NOMO-1 treated with DMSO at 0.1 percent for 48 hours (cell line): ENCODE data around the gene INSR.
"Not testable (repeated sequence)": the region's sequence is repeated elsewhere in the genome, so short reads cannot be mapped to it uniquely, and the experiment has no call there.

ENCODE experiments used
- DNase-seq: peaks from one replicate; lab custom pipeline; 2025; ENCODE audit not compliant: unreplicated experiment; lab: John Stamatoyannopoulos, UW

The INSR gene

DNA sequence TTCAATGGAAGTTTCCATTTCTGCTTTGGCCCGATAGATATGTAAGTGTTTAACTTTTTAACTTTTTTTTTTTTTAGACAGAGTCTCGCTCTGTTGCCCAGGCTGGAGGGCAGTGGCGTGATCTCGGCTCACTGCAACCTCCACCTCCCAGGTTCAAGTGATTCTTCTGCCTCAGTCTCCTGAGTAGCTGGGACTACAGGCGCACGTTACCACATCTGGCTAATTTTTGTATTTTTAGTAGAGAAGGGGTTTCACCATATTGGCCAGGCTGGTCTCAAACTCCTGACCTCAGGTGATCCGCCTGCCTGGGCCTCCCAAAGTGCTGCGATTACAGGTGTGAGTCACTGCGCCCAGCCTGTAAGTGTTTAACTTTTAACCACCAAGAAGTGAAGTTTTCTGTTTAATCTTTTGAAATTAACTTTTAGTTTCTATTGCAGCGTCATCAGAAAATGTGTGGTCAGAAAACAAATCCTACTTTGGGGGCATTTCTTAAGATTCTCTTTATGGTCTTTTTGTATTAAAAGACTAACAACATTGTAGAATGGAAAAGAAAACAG is 147.0 kb downstream of the INSR start:
- not testable (repeated sequence) for DNase-seq

DNA sequence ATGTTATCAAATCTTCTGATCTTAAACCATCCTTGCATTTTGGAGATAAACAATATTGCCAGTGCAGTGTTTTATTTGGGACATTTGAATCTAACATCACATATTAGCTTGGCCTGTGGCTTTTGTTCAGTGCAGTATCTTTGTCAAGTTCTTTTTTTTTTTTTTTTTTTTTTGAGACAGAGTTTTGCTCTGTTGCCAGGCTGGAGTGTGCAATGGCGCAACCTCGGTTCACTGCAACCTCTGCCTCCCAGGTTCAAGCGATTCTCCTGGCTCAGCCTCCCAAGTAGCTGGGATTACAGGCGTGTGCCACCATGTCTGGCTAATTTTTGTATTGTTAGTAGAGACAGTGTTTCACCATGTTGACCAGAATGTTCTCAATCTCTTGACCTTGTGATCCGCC is 148.1 kb downstream of the INSR start:
- DNase-seq: peak; percentile 18

DNA sequence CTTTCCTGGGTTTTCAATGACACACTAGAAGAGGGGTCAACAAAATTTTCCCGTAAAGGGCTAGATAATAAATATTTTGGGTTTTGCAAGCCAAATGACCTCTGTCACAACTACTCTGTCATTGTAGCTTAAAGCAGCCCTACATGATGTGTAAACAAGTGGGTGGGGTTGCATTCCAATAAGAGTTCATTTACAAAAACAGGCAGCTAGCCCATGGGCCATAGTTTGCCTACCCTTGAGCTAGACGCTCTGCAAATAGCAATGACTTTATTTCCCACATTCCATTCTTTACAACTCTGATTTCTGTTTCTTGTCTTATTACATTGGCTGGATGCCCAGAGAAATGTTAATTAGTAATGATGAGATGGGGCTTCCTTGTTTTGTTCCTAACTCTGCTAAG is 148.7 kb downstream of the INSR start:
- no peak for DNase-seq

DNA sequence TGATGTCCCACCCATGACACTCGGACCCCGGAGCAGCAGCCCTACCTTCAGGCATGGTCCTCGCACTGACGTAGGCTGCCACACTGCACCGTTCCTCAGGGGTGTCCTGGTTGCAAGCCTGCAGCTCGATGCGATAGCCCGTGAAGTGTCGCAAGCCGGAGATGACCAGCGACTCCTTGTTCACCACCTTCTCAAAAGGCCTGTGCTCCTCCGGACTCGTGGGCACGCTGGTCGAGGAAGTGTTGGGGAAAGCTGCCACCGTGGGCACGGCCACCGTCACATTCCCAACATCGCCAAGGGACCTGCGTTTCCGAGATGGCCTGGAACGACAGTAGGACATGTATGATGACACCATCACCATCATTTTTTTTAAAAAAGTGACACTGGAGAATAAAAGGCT is 151.4 kb downstream of the INSR start:
- no peak for DNase-seq

DNA sequence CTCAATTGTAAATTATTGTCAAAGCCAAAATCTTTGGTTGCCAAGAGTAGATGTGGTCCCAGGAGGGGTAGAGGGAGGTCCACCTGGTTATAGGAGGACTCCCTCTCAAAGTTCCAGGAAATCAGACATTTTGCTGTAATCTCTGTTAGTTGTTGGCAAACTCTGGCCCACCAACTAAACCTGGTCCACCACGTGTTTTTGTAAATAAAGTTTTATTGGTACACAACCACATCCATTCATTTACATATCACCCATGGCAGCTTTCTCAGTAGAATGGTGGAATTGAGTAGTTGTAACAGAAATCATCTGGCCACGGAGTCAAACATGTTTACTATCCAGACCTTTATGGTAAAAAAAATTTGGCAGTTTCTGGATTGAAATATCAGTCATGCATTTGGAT is 154.1 kb downstream of the INSR start:
- DNase-seq: no peak

DNA sequence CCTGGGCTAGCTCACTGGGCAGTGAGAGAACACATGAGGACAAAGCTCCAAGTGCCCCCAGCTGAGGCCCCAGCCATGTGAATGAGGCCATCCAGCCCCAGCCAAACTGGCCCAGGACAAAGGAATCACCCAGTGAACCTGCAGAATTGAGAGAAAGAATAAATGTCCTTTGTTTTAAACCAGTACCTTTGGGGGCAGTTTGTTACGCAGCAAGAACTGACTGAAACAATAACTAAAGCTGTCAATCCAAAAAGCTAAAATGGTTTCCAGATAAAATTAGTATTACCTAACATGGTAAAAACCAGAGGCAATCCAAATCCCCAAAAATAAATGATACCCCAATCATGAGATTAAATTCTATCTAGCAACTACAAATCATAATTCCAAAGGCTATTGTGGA is 155.1 kb downstream of the INSR start:
- no peak for DNase-seq

DNA sequence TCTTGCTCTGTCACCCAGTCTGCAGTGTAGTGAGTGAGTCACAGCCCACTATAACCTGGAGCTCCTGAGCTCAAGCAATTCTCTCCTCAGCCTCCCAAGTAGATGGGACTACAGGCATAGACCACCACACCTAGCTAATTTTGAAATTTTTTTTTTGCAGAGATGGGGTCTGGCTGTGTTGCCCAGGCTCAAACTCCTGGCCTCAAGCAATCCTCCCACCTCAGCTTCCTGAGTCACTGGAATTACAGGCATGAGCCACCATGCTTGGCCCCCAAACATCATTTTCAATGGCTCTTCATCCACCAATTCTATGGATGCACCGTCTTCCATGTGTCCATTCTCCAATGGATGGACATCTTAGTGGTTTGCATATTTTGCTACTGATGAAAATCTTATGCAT is 155.8 kb downstream of the INSR start:
- no peak for DNase-seq

DNA sequence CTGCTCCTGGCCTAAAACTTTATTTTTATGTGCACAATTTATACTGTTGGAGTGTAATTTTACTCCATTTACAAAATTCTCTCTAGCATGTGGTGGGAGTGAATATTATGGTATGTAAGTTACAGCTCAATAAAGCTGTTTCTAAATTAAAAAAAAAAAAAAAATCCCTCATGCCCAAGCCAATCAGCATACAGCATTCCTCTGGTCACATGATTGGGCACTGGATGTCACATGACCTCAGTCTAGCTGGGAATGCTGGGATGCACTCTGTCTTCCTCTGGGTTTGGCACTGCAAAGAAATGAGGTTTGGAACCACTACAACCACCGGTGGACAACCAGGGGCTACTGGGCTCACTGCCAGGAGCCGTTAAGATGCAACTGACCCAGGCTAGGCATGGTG is 157.1 kb downstream of the INSR start:
- no peak for DNase-seq

DNA sequence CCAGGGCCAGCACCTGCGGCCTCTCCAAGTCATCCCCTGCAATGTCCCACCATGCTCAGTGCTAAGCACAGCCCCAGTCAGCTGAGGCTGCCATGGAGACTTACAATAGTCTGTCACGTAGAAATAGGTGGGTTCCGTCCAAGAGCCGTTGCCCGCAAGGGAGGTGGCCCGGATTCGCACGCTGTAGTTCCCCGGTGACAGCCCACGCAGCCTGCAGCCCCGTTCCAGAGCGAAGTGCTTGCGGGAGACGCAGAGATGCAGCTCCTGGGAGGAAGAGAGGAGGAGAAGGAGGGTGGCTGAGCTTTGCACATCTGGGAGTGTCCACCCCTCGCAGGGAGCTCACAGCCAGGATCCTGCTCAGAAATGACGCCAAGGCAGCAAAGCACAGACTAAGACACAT is 162.2 kb downstream of the INSR start:
- no peak for DNase-seq

DNA sequence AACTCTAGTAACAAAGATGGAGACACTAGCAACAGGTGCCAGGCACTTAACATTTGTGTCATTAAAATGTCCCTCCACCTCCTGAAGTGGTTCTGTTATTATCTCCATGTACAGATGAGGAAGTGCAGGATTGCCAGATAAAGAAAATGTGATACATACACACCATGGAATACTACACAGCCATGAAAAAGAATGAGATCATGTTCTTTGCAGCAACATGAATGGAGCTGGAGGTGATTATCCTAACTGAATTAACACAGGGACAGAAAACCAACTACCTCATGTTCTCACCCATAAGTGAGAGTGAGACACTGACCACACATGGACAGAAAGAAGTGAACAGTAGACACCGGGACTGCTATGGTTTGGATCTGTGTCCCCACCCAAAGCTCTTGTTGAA is 164.2 kb downstream of the INSR start:
- no peak for DNase-seq

DNA sequence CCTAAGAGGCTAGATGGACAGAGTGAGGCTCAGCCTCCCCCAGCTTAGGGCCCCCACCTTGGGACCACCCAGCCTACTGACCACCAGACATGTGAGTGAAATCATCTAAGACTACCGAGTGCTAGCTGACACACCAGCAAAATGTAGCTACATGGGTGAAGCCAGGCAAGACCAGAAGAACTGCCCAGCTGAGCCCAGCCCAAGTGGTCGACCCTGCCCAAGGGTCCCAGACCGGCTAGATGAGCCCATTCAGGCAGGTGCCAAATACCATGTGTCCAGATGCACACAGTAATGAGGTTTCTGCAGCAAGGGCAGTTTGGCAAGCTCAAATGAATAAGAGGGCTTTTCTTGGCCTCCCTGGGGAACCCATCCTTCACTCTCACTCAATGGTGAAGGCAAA is 168.1 kb downstream of the INSR start:
- DNase-seq: no peak

DNA sequence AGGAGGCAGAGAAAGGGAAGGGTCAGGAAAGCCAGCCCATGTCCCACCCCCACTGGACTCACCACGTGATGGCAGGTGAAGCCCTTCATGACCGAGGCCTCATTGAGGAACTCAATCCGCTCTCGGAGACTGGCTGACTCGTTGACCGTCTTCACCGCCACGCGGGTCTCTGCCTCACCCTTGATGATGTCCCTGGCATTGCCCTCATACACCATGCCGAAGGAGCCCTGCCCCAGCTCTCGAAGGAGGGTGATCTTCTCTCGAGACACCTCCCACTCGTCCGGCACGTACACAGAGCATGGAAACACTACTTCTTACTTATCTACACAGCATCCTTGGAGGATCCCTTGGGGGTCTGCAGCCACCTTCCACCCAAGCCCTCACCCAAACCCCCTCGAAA is 169.0 kb downstream of the INSR start:
- DNase-seq: no peak

DNA sequence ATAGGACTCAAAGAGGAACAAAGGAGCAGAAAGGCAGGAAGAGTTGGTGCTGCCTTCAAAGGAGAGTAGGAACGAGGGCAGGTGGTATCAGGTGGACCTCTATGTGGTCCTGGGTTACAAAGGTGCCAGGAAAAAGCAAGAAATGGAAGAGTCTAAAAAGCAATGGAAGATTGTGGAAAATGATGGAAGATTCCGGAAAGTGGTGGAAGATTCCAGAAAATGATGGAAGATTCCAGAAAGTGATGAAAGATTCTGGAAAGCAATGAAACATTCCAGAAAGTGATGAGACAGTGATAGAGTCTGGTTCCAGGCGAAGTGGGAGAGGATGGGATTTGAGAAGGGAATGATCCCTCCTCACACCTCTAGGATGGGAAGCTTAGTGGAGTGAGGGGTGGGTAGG is 169.4 kb downstream of the INSR start:
- no peak for DNase-seq

DNA sequence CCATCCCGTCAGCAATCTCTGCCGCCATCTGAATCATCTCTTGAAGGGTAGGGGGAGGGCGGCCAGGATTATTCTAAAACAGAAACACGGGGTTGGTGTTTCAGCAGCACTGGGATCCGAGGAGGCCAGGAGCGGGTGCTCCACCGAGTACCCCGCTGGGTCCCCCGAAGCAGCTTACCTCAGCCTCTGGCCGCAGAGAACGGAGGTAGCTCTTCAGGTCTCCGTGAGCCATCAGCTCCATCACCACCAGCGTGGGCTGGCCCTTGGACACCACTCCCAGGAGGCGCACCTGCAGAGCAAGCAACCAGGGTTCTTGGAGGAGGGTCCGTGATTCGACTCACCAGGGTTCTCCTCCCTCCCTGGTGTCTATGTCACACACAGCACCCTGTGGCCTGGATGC is 171.5 kb downstream of the INSR start:
- no peak for DNase-seq

DNA sequence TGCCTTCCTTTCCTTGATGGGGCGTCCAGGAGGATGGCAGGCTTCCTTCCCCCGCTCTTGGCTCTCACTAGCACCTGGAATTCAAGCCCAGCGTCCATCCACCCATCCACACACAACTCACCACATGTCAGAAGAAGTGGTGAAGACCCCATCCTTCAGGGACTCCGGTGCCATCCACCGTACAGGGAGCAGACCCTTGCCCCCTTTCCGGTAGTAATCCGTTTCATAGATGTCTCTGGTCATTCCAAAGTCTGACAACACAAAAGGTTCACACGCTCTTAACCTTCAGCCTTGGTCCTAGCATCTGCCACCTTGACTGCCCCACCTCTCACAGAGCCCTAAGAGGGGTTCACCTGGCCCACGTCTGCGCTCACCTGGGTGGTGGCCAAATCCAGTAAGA is 173.7 kb downstream of the INSR start:
- no peak for DNase-seq

DNA sequence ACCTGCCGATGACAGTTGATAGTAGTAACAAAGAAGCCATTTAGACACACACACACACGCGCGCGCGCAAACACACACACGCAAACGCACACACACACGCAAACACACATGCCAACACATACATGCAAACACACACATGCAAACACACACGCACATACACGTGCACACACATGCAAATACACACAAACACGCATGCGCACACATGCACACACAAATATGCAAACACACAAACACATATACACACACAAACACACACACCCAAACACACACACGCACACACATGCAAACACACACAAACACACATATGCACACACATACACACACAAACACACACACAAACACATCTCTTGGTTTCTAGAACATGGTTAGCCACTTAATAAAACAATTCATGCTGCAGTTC is 174.6 kb downstream of the INSR start:
- DNase-seq: no peak

DNA sequence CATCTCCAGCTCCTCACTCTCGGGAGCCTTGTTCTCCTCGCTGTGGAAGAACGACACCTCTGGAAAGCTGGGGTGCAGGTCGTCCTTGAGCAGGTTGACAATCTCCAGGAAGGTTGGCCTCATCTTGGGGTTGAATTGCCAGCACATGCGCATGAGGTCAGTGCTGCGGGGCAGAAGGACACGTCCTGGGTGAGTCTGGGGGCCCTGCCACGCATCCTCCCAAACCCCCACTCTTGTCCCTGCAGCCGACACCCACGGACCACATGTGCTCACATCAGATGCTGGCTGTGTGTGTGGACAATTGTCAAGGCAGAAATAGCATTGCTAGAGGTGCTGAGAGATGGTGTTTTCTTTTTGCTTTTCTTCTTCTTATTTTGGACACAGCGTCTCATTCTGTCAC is 177.0 kb downstream of the INSR start:
- DNase-seq: no peak

DNA sequence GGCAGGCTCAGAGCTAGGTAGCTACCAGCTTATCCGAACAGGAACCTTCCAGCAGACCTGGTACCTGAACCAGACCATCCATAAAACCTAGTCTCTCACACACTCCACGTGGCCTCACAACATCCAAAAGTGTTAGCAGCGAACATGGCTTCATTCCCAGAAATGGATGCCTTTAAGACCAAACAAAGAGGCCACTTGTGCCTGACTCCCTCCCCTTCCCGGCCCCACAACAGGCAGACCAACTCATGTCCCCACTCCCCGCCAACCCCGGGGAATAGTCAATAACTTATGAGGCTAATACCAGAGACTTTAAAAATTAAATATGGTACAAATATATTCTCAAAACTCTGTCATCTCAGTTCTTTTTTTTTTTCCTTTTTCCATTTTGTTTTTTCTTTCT is 178.5 kb downstream of the INSR start:
- DNase-seq: no peak

DNA sequence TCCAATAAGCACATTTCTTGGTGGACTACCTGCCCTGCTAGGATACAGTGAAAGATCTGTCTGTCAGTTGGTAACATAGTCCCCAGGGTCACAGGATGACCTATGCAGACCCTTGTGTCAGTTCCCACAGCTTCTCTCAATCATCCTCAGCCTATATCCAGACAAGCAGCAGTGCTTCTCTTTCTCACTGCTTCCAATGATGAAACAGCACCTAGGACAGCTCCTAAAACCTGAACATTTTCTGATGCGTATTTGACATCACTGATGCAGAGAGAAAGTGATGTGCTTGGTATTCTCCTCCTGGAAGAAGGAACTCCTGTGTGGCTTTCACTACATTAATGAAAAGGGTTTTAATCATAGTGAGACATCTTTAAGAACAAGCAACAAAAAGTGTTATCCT is 181.0 kb downstream of the INSR start:
- DNase-seq: no peak

DNA sequence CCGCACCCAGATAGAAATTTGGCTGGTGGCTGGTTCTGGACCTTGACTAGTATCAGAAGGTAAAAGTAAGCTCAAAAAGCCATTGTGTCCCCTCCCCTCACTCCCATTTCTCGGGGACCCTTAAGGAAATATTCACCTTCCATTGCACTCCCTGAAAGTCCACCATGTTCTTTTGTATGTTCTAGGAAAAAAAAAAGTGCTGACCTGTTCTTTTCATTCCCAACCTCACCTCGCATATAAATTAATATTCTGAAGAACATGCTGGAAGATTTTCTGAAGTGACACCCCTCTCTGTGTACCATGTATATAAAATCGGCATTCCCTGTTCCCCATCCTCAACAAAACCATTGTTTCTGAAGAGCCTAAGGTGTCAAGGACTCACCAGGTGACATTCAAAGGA is 181.5 kb downstream of the INSR start:
- DNase-seq: no peak

DNA sequence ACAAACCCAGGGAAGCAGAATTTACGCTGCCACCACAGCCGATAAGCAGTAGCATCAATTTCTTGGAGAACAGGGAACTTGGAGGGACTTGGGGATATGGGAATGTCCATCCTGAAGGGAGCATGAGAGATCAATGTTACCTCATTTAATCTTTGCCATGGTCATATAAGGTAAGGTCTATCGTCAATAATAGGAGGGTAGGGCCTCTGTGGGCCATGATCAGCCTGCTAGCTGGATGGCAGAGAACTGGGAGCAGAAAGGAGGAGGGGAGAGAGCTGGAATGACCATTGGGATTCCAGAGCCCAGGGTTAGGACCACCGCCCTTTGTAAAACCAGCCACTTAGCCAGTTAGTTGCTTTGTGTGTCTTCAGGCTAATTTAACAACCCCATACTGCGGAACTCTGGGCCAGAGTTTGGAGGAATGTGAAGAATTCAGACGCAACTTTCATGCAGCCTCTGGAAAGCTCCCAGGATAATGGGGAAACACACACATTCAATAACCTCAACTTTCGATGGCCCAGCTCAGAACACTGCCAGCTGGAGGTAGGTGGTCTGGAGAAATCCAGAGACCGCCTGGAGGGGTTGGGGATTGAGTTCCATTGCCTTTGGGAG is 184.4 kb downstream of the INSR start:
- no peak for DNase-seq

DNA sequence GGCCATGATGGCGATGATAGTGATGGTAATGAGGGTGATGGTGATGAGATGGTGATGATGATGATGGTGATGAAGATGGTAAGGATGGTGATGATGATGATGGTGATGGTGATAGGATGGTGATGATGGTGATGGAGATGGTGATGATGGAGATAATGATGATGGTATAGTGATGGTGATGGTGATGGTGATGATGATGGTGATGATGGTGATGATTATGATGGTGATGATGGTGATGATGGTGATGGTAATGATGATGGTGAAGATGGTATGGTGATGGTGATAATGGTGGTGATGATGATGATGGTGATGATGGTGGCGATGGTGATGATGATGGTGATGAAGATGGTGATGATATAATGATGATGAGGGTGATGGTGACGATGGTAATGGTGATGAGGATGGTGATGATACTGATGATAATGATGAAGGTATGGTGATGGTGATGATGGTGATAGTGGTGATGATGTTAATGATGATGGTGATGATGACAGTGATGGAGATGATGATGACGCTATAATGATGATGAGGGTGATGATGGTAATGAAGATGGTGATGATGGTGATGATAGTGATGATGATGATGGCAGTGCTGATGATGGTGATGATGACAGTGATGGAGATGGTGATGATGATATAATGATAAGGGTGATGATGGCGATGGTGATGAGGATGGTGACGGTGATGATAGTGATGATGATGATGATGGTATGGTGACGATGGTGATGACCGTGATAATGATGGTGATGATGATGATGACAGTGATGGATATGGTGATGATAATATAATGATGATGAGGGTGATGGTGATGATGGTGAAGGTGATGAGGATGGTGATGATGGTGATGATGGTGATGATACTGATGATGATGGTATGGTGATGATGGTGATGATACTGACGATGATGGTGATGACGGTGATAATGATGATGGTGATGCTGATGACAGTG is 187.2 kb downstream of the INSR start:
- no peak for DNase-seq
